ENCODE results near the gene ALDH1B1. TPM values are rescaled to one million over a fixed set of nuclear protein-coding genes. Genes with fewer than 3 reads are reported as not detected.

Gene ALDH1B1
- total RNA-seq, 2 donors from 2014 or later, result 9.1 to 10.2 TPM

GRCh38 chr9:38418366-38418765 is 25.9 kb downstream of the ALDH1B1 start:
- no peak overlapping the region for H3K4me3 Mint-ChIP-seq
- H3K9me3 Mint-ChIP-seq, result no peaks in the 10 kb centered on the region
- DNase-seq, result no peak
- ATAC-seq (replicated peaks in 1 of 2), result no peak
- no peak overlapping the region for H3K27ac Mint-ChIP-seq
- no peaks in the 10 kb centered on the region for H3K4me1 Mint-ChIP-seq (ENCODE audit: low read depth)
- H3K36me3 Mint-ChIP-seq (ENCODE audit: insufficient read depth in 2 of 2), result no peaks in the 10 kb centered on the region
- H3K27me3 Mint-ChIP-seq (ENCODE audit: low read depth), result peaks cover 20% of the 10 kb centered on the region

GRCh38 chr9:38419181-38419580 is 26.7 kb downstream of the ALDH1B1 start:
- no peaks in the 10 kb centered on the region for H3K4me1 Mint-ChIP-seq (ENCODE audit: low read depth)
- ATAC-seq (replicated peaks in 1 of 2), result no peak
- no peak overlapping the region for H3K4me3 Mint-ChIP-seq
- H3K27me3 Mint-ChIP-seq (ENCODE audit: low read depth), result peaks cover 24% of the 10 kb centered on the region
- no peaks in the 10 kb centered on the region for H3K36me3 Mint-ChIP-seq (ENCODE audit: insufficient read depth in 2 of 2)
- DNase-seq, result no peak
- no peak overlapping the region for H3K27ac Mint-ChIP-seq
- H3K9me3 Mint-ChIP-seq, result no peaks in the 10 kb centered on the region

- no peak overlapping the region for H3K27ac Mint-ChIP-seq
- H3K27me3 Mint-ChIP-seq (ENCODE audit: low read depth), result peaks cover 39% of the 10 kb centered on the region
- no peaks in the 10 kb centered on the region for H3K36me3 Mint-ChIP-seq (ENCODE audit: insufficient read depth in 2 of 2)
- no peaks in the 10 kb centered on the region for H3K9me3 Mint-ChIP-seq
- ATAC-seq (replicated peaks in 1 of 2), result no peak
- H3K4me1 Mint-ChIP-seq (ENCODE audit: low read depth), result no peaks in the 10 kb centered on the region
- no peak overlapping the region for H3K4me3 Mint-ChIP-seq
- DNase-seq, result no peak
Measured at GRCh38 chr9:38421498-38422211, 29.2 kb downstream of the ALDH1B1 start.

- Mint-ChIP-seq H3K27ac (no peak overlapping the region), H3K27me3 (ENCODE audit: low read depth) (peaks cover 48% of the 10 kb centered on the region)
- DNase-seq, result no peak
Measured at GRCh38 chr9:38422555-38423260, 30.2 kb downstream of the ALDH1B1 start.

GRCh38 chr9:38423273-38423972 is 30.9 kb downstream of the ALDH1B1 start:
- no peak for ATAC-seq (replicated peaks in 1 of 2)

More at GRCh38 chr9:38422555-38423260, 30.2 kb downstream of the ALDH1B1 start:
- no peak for ATAC-seq (replicated peaks in 1 of 2)
- no peaks in the 10 kb centered on the region for H3K4me1 Mint-ChIP-seq (ENCODE audit: low read depth)
- no peak overlapping the region for H3K4me3 Mint-ChIP-seq
- no peaks in the 10 kb centered on the region for H3K9me3 Mint-ChIP-seq
- H3K36me3 Mint-ChIP-seq (ENCODE audit: insufficient read depth in 2 of 2), result no peaks in the 10 kb centered on the region

GRCh38 chr9:38423973-38424843 is 31.7 kb downstream of the ALDH1B1 start, which contains the start of gene IGFBPL1:
Gene IGFBPL1 (minus strand): TSS chr9:38424454. CDS start chr9:38424424, 30 bp downstream.
- peak within 1 kb of the TSS; percentile 53 to 71 for H3K4me3 Mint-ChIP-seq
- DNase-seq, result peak; percentile 28 to 36
- ATAC-seq (replicated peaks in 1 of 2), result peak; percentile 76 to 79
- no peak within 1 kb of the TSS for H3K27ac Mint-ChIP-seq
- H3K9me3 Mint-ChIP-seq, result no peaks in the 10 kb centered on the region
- H3K36me3 Mint-ChIP-seq (ENCODE audit: insufficient read depth in 2 of 2), result no peaks in the 10 kb centered on the region
- no peaks in the 10 kb centered on the region for H3K4me1 Mint-ChIP-seq (ENCODE audit: low read depth)
- peaks cover 52% of the 10 kb centered on the region for H3K27me3 Mint-ChIP-seq (ENCODE audit: low read depth)

More at GRCh38 chr9:38423273-38423972, 30.9 kb downstream of the ALDH1B1 start:
- H3K4me1 Mint-ChIP-seq (ENCODE audit: low read depth), result no peaks in the 10 kb centered on the region
- peak overlapping the region; percentile 53 to 60 for H3K4me3 Mint-ChIP-seq
- peaks cover 52% of the 10 kb centered on the region for H3K27me3 Mint-ChIP-seq (ENCODE audit: low read depth)
- no peak for DNase-seq
- no peaks in the 10 kb centered on the region for H3K36me3 Mint-ChIP-seq (ENCODE audit: insufficient read depth in 2 of 2)
- no peaks in the 10 kb centered on the region for H3K9me3 Mint-ChIP-seq
- H3K27ac Mint-ChIP-seq, result no peak overlapping the region

GRCh38 chr9:38424918-38425317 is 32.4 kb downstream of the ALDH1B1 start:
- no peak overlapping the region for H3K27ac Mint-ChIP-seq
- H3K4me3 Mint-ChIP-seq, result peak overlapping the region; percentile 17 to 71
- no peaks in the 10 kb centered on the region for H3K9me3 Mint-ChIP-seq
- ATAC-seq (replicated peaks in 1 of 2) (no peak), DNase-seq (no peak)
- H3K27me3 Mint-ChIP-seq (ENCODE audit: low read depth), result peaks cover 52% of the 10 kb centered on the region
- H3K36me3 Mint-ChIP-seq (ENCODE audit: insufficient read depth in 2 of 2), result no peaks in the 10 kb centered on the region
- no peaks in the 10 kb centered on the region for H3K4me1 Mint-ChIP-seq (ENCODE audit: low read depth)

- no peak for DNase-seq
- Mint-ChIP-seq H3K4me1 (ENCODE audit: low read depth) (no peaks in the 10 kb centered on the region), H3K36me3 (ENCODE audit: insufficient read depth in 2 of 2) (no peaks in the 10 kb centered on the region), H3K27me3 (ENCODE audit: low read depth) (peaks cover 35% of the 10 kb centered on the region), H3K9me3 (no peaks in the 10 kb centered on the region), H3K4me3 (no peak overlapping the region), H3K27ac (no peak overlapping the region)
- no peak for ATAC-seq (replicated peaks in 1 of 2)
Measured at GRCh38 chr9:38428062-38428461, 35.6 kb downstream of the ALDH1B1 start.

GRCh38 chr9:38431116-38431515 is 38.6 kb downstream of the ALDH1B1 start:
- peaks cover 4% of the 10 kb centered on the region for H3K4me1 Mint-ChIP-seq (ENCODE audit: low read depth)
- no peaks in the 10 kb centered on the region for H3K36me3 Mint-ChIP-seq (ENCODE audit: insufficient read depth in 2 of 2)
- H3K4me3 Mint-ChIP-seq, result no peak overlapping the region
- no peak for DNase-seq
- ATAC-seq (replicated peaks in 1 of 2), result no peak
- no peak overlapping the region for H3K27ac Mint-ChIP-seq
- no peaks in the 10 kb centered on the region for H3K9me3 Mint-ChIP-seq
- H3K27me3 Mint-ChIP-seq (ENCODE audit: low read depth), result peaks cover 16% of the 10 kb centered on the region

GRCh38 chr9:38432922-38433510 is 40.5 kb downstream of the ALDH1B1 start:
- H3K4me1 Mint-ChIP-seq (ENCODE audit: low read depth), result peaks cover 4% of the 10 kb centered on the region
- no peak overlapping the region for H3K4me3 Mint-ChIP-seq
- H3K27me3 Mint-ChIP-seq (ENCODE audit: low read depth), result peaks cover 1% of the 10 kb centered on the region
- ATAC-seq (replicated peaks in 1 of 2) (no peak), DNase-seq (no peak)
- no peaks in the 10 kb centered on the region for H3K9me3 Mint-ChIP-seq
- no peaks in the 10 kb centered on the region for H3K36me3 Mint-ChIP-seq (ENCODE audit: insufficient read depth in 2 of 2)
- no peak overlapping the region for H3K27ac Mint-ChIP-seq

GRCh38 chr9:38434365-38434764 is 41.9 kb downstream of the ALDH1B1 start:
- H3K27ac Mint-ChIP-seq, result no peak overlapping the region

GRCh38 chr9:38434853-38435252 is 42.4 kb downstream of the ALDH1B1 start:
- no peak for DNase-seq
- no peak overlapping the region for H3K4me3 Mint-ChIP-seq
- no peaks in the 10 kb centered on the region for H3K9me3 Mint-ChIP-seq
- ATAC-seq (replicated peaks in 1 of 2), result no peak
- peaks cover 4% of the 10 kb centered on the region for H3K4me1 Mint-ChIP-seq (ENCODE audit: low read depth)
- no peaks in the 10 kb centered on the region for H3K36me3 Mint-ChIP-seq (ENCODE audit: insufficient read depth in 2 of 2)
- no peak overlapping the region for H3K27ac Mint-ChIP-seq
- peaks cover 14% of the 10 kb centered on the region for H3K27me3 Mint-ChIP-seq (ENCODE audit: low read depth)

More at GRCh38 chr9:38434365-38434764, 41.9 kb downstream of the ALDH1B1 start:
- DNase-seq, result no peak
- ATAC-seq (replicated peaks in 1 of 2), result no peak
- Mint-ChIP-seq H3K27me3 (ENCODE audit: low read depth) (peaks cover 12% of the 10 kb centered on the region), H3K4me3 (no peak overlapping the region), H3K4me1 (ENCODE audit: low read depth) (peaks cover 4% of the 10 kb centered on the region), H3K9me3 (no peaks in the 10 kb centered on the region), H3K36me3 (ENCODE audit: insufficient read depth in 2 of 2) (no peaks in the 10 kb centered on the region)

Measured in activated T-cell treated with anti-CD3 and anti-CD28 coated beads, Interleukin-2, amount 50 U/mL, for 72 hours (primary cell).